Spleen (tissue), 11 donors: ENCODE results near the gene LRP2BP. TPM values are rescaled to one million over a fixed set of nuclear protein-coding genes. Genes with fewer than 3 reads are reported as not detected.

Experiments
- DNase-seq: peaks from one replicate; pipeline ENCODE4 v3.0.0-alpha.2; 2020
- H3K27ac ChIP-seq, 8 donors: fragments of 200-600 bp; sonication (generic) in 7 of 8; 1 replicate in 4 of 8; 2 replicates in 4 of 8; pipeline versions ENCODE4 v1.5.0 to v1.8.0; 2016 to 2021; ENCODE audit warnings: inconsistent platforms in 4 of 8, mild to moderate bottlenecking in 4 of 8, moderate library complexity in 1 of 8
- H3K27me3 ChIP-seq, 7 donors: fragments of 200-600 bp; sonication (generic) in 6 of 7; replicated peaks in 1 of 7; 1 replicate in 4 of 7; 2 replicates in 3 of 7; pipeline versions ENCODE4 v1.5.0 to v1.8.0; 2016 to 2021; ENCODE audit warnings: inconsistent platforms in 3 of 7, mild to moderate bottlenecking in 1 of 7
- H3K36me3 ChIP-seq, 6 donors: fragments of 200-600 bp; sonication (generic) in 5 of 6; 1 replicate in 4 of 6; 2 replicates in 2 of 6; pipeline versions ENCODE4 v1.5.0 to v1.8.0; 2016 to 2021; ENCODE audit warnings: inconsistent platforms in 2 of 6
- H3K4me1 ChIP-seq, 6 donors: fragments of 200-600 bp; sonication (generic) in 5 of 6; 1 replicate in 3 of 6; 2 replicates in 3 of 6; pipeline versions ENCODE4 v1.5.0 to v1.8.0; 2016 to 2021; ENCODE audit warnings: inconsistent platforms in 3 of 6
- H3K4me3 ChIP-seq, 8 donors: fragments of 200-600 bp; sonication (generic) in 7 of 8; 1 replicate in 4 of 8; 2 replicates in 4 of 8; pipeline versions ENCODE4 v1.5.0 to v1.8.0; 2016 to 2021; ENCODE audit warnings: inconsistent platforms in 4 of 8, mild to moderate bottlenecking in 4 of 8, moderate library complexity in 2 of 8
- H3K9me3 ChIP-seq, 8 donors: fragments of 200-600 bp; sonication (generic) in 7 of 8; 1 replicate in 4 of 8; 2 replicates in 4 of 8; pipeline versions ENCODE4 v1.5.0 to v1.8.0; 2016 to 2021; ENCODE audit warnings: inconsistent platforms in 4 of 8
- CTCF ChIP-seq, 11 experiments: fragments of 200-600 bp in 7 of 11; fragments of 450-650 bp in 4 of 11; sonication (generic) in 4 of 11; IDR thresholded peaks in 8 of 11; conservative IDR thresholded peaks in 3 of 11; 1 replicate in 7 of 11; 2 replicates in 4 of 11; pipeline versions ENCODE4 v1.4.0 to v1.8.0; 2016 to 2021; ENCODE audit warnings: antibody characterized with exemption in 11 of 11, inconsistent platforms in 4 of 11, mild to moderate bottlenecking in 1 of 11
- POLR2A ChIP-seq, 3 donors: fragments of 450-650 bp; IDR thresholded peaks; one replicate each; pipeline ENCODE4 v1.5.1; 2017; ENCODE audit warnings: antibody characterized with exemption in 3 of 3, mild to moderate bottlenecking in 1 of 3
- POLR2AphosphoS5 ChIP-seq, 3 donors: sonication (generic); formaldehyde crosslinking; IDR thresholded peaks; one replicate each; pipeline ENCODE4 v1.5.1; 2017; ENCODE audit warnings: antibody characterized with exemption in 3 of 3
- WGBS, 5 donors: extraction: QIAGEN DNeasy Blood & Tissue Kit in 3 of 5; methylation state at CpG; one replicate each; pipeline versions ENCODE4 v1.1.5 to v1.1.7; 2013 to 2018; 5-methylcytosine and 5-hydroxymethylcytosine counted together
- intact Hi-C: fragments of 100-400 bp; cut with DNase I; formaldehyde crosslinking; loops from one replicate; pipeline ENCODE4 v1.15.0; 2023; ENCODE audit warnings: low total_unique reads
- polyA plus RNA-seq, 3 donors: library from polyadenylated mRNA; stranded (reverse); fragments of 200-250 nt; gene quantifications; one replicate each; pipeline ENCODE4 v1.2.1, GENCODE V29; 2013
- total RNA-seq, 7 donors: library from RNA; depleted of rRNA in 3 of 7; stranded (reverse); fragments of >200 nt in 3 of 7; fragmentation: NEBNext Ultra II Directional in 4 of 7; extraction: Animal tissue kit (Norgen Biotek cat#: 25700) in 4 of 7; gene quantifications; one replicate each; pipeline versions ENCODE4 v1.1.0 to v1.2.1, GENCODE V29; 2016 to 2021
- donor health status: healthy with polysubstance abuse.
- donor health status: DM: no; HTN: no; CAD: no; lungs with moderate emphysema.
- donor health status: DM: no; HTN: no; CAD: no.
- donor health status: Bipolar disorder and iron deficiency.
- donor health status: healthy.
- donor health status: DM: no; HTN: no; CAD: no.
- donor health status: DM: yes; HTN: yes; CAD: no.

Gene LRP2BP
- total and polyA plus RNA-seq, 10 donors, result 0.17 to 2.4 (median 0.96) TPM

GRCh38 chr4:185394568-185395237 is 1.0 kb downstream of the LRP2BP start:
- Histone ChIP-seq H3K27me3 (no peaks in the 10 kb centered on the region), H3K27ac (peak overlapping the region; percentile 95 to 100 (median 99)), H3K9me3 (no peaks in the 10 kb centered on the region), H3K4me3 (peak overlapping the region; percentile 54 to 83 (median 80)), H3K36me3 (peaks cover 0 to 12% (median 5%) of the 10 kb centered on the region in 6 donors), H3K4me1 (peaks cover 6 to 57% (median 31%) of the 10 kb centered on the region in 6 donors)
- intact Hi-C loops, result loop anchor here (5.0 kb wide), 1 partner anchor 192 kb away; the partner anchor contains the start of gene CFAP97
- TF ChIP-seq CTCF (IDR thresholded peaks at IDR 0.05 in 8 of 11, conservative IDR thresholded peaks at IDR 0.05 in 3 of 11), result no peak
- no peak for TF ChIP-seq POLR2AphosphoS5 (IDR thresholded peaks at IDR 0.05)
- TF ChIP-seq POLR2A (IDR thresholded peaks at IDR 0.05), result no peak
- no peak for DNase-seq
- 46 to 55% (median 47%) methylated on average over 12 of the region's 12 CpGs for WGBS, 5 donors

GRCh38 chr4:185392156-185392555 is 3.6 kb downstream of the LRP2BP start:
- no peak for DNase-seq
- Histone ChIP-seq H3K9me3 (no peaks in the 10 kb centered on the region), H3K4me3 (no peak overlapping the region), H3K36me3 (no peaks in the 10 kb centered on the region), H3K27ac (no peak overlapping the region), H3K4me1 (peaks cover 1 to 35% (median 19%) of the 10 kb centered on the region in 6 donors), H3K27me3 (no peaks in the 10 kb centered on the region)
- TF ChIP-seq POLR2A (IDR thresholded peaks at IDR 0.05), result no peak
- TF ChIP-seq CTCF (IDR thresholded peaks at IDR 0.05 in 8 of 11, conservative IDR thresholded peaks at IDR 0.05 in 3 of 11), result no peak
- no peak for TF ChIP-seq POLR2AphosphoS5 (IDR thresholded peaks at IDR 0.05)
- 89 to 97% (median 91%) methylated on average over 1 of the region's 1 CpG for WGBS, 5 donors
- intact Hi-C loops, result loop anchor here (5.0 kb wide), 1 partner anchor 190 kb away; the partner anchor contains the start of gene CFAP97

- H3K4me1 ChIP-seq, result peaks cover 0 to 32% (median 13%) of the 10 kb centered on the region in 6 donors
- no peak overlapping the region for H3K4me3 ChIP-seq
- intact Hi-C loops, result loop anchor here (5.0 kb wide), 1 partner anchor 189 kb away; the partner anchor contains the start of gene CFAP97
- H3K36me3 ChIP-seq, result no peaks in the 10 kb centered on the region
- TF ChIP-seq POLR2A (IDR thresholded peaks at IDR 0.05) (no peak), CTCF (IDR thresholded peaks at IDR 0.05 in 8 of 11, conservative IDR thresholded peaks at IDR 0.05 in 3 of 11) (no peak), POLR2AphosphoS5 (IDR thresholded peaks at IDR 0.05) (no peak)
- 96 to 98% (median 97%) methylated on average over 6 of the region's 6 CpGs for WGBS, 5 donors
- no peaks in the 10 kb centered on the region for H3K9me3 ChIP-seq
- H3K27me3 ChIP-seq, result no peaks in the 10 kb centered on the region
- H3K27ac ChIP-seq, result no peak overlapping the region
- DNase-seq, result no peak
These were observed 4.8 kb downstream of the LRP2BP start for GRCh38 chr4:185390941-185391340.

- DNase-seq, result no peak
- Histone ChIP-seq H3K27me3 (peaks cover 0 to 8% (median 0%) of the 10 kb centered on the region in 7 donors), H3K36me3 (no peaks in the 10 kb centered on the region), H3K27ac (no peak overlapping the region), H3K4me1 (peaks cover 0 to 17% (median 2%) of the 10 kb centered on the region in 6 donors), H3K4me3 (no peak overlapping the region), H3K9me3 (no peaks in the 10 kb centered on the region)
- 90 to 97% (median 96%) methylated on average over 12 of the region's 12 CpGs for WGBS, 5 donors
- intact Hi-C loops, result no loop called here
- TF ChIP-seq POLR2A (IDR thresholded peaks at IDR 0.05), result no peak
These were observed 7.8 kb downstream of the LRP2BP start for GRCh38 chr4:185387957-185388356.
